K562 (cell line): ENCODE results near the gene GFM2. TPM values are rescaled to one million over a fixed set of nuclear protein-coding genes. Genes with fewer than 3 reads are reported as not detected.

ENCODE experiments used
- ATAC-seq: fragments of 200-7000 bp; cut with Tn5 transposase; 3 replicates; pipeline ENCODE4 v1.9.1; 2020; ENCODE audit warnings: moderate library complexity
- BruUV-seq: library from RNA; stranded (reverse); fragments of 400-500 nt; replicated peaks from 2 replicates; lab custom pipeline; 2021; lab: Mats Ljungman, UMichigan
- CTCF ChIA-PET: fragments of 300-600 bp; formaldehyde crosslinking; extraction: SDS; loops from one replicate; lab custom pipeline; 2021; ENCODE audit warnings: low intra/inter-chr PET ratio; lab: Yijun Ruan, JAX
- POLR2A ChIA-PET: fragments of 300-600, 350-650 bp; sonication (Branson Sonifier 250); formaldehyde crosslinking; extraction: SDS; loops from one replicate; lab custom pipeline; 2021; ENCODE audit warnings: antibody characterized with exemption, inconsistent platforms; lab: Yijun Ruan, JAX
- DNase-seq, 4 experiments: peaks; one replicate each; pipeline versions ENCODE4 v3.0.0 to v3.0.0-alpha.2; 2011 to 2018; ENCODE audit warnings: low spot score in 3 of 4, mixed read lengths in 3 of 4; ENCODE audit errors: extremely low read depth in 1 of 4
- FAIRE-seq: peaks from 2 replicates; lab custom pipeline; 2011; peaks lifted over from hg19 to GRCh38; lab: Jason Lieb, UNC
- H2AFZ ChIP-seq: 2 replicates; pipeline ENCODE4 v1.6.0; 2011; ENCODE audit warnings: low read depth, low read length, control low read depth, inconsistent platforms
- H3K27ac ChIP-seq: fragments of 200-600 bp; 3 replicates; pipeline ENCODE4 v1.8.0; 2011; ENCODE audit warnings: low read depth, mild to moderate bottlenecking, control low read depth, inconsistent platforms, low read length, moderate library complexity, mixed read lengths; ENCODE audit errors: extremely low read depth
- H3K27me3 ChIP-seq, 2 experiments: fragments of 300-600 bp in 1 of 2; 2 replicates in 1 of 2; 3 replicates in 1 of 2; pipeline versions ENCODE4 v1.6.0 to v1.8.0; 2011; ENCODE audit warnings: inconsistent platforms in 2 of 2, low read length in 2 of 2, mild to moderate bottlenecking in 1 of 2, mixed read lengths in 1 of 2, moderate library complexity in 1 of 2; ENCODE audit not compliant: control insufficient read depth in 2 of 2, insufficient read depth in 2 of 2
- H3K36me3 ChIP-seq: fragments of 300-600 bp; 3 replicates; pipeline ENCODE4 v1.8.0; 2011; ENCODE audit warnings: mild to moderate bottlenecking, low read length, inconsistent platforms; ENCODE audit not compliant: control insufficient read depth, insufficient read depth
- H3K4me1 ChIP-seq, 2 experiments: fragments of 200-600 bp in 1 of 2; replicated peaks in 1 of 2; 2 replicates in 1 of 2; 3 replicates in 1 of 2; pipeline versions ENCODE4 v1.5.1 to v1.8.0; 2011; ENCODE audit warnings: inconsistent platforms in 2 of 2, low read length in 2 of 2, mild to moderate bottlenecking in 1 of 2, mixed read lengths in 1 of 2, moderate library complexity in 1 of 2; ENCODE audit not compliant: control insufficient read depth in 2 of 2, insufficient read depth in 2 of 2
- H3K4me2 ChIP-seq: 2 replicates; pipeline ENCODE4 v1.6.1; 2011; ENCODE audit warnings: low read length, control low read depth, inconsistent platforms, mixed read lengths; ENCODE audit not compliant: insufficient read depth
- H3K4me3 ChIP-seq: fragments of 200-600 bp; sonication (generic), shearing (Covaris generic); 2 replicates; pipeline ENCODE4 v1.5.1; 2016; ENCODE audit warnings: control low read depth, inconsistent platforms
- H3K79me2 ChIP-seq: fragments of 200-600 bp; 3 replicates; pipeline ENCODE4 v1.8.0; 2011; ENCODE audit warnings: low read length, inconsistent platforms; ENCODE audit not compliant: control insufficient read depth, insufficient read depth
- H3K9ac ChIP-seq, 2 experiments: 2 replicates each; pipeline versions ENCODE4 v1.6.0 to v1.6.1; 2011; ENCODE audit warnings: low read depth in 2 of 2, low read length in 2 of 2, control low read depth in 1 of 2, inconsistent platforms in 1 of 2, mild to moderate bottlenecking in 1 of 2, mixed read lengths in 1 of 2; ENCODE audit not compliant: insufficient read depth in 1 of 2
- H3K9me1 ChIP-seq: one replicate; pipeline ENCODE4 v1.6.0; 2011; ENCODE audit warnings: inconsistent platforms, mild to moderate bottlenecking, low read length, moderate library complexity; ENCODE audit not compliant: control insufficient read depth, insufficient read depth
- H3K9me3 ChIP-seq: replicated peaks from 2 replicates; pipeline ENCODE4 v1.5.1; 2011; ENCODE audit warnings: low read depth, low read length, inconsistent platforms; ENCODE audit not compliant: control insufficient read depth, insufficient read depth
- H4K20me1 ChIP-seq: replicated peaks from 2 replicates; pipeline ENCODE4 v1.6.1; 2011; ENCODE audit warnings: low read length, inconsistent platforms, mixed read lengths; ENCODE audit not compliant: control insufficient read depth, insufficient read depth
- E2F4 ChIP-seq: sonication (generic); formaldehyde crosslinking; IDR thresholded peaks from 2 replicates; pipeline ENCODE4 v1.8.0; 2022; ENCODE audit warnings: mild to moderate bottlenecking, low read depth, missing genetic modification reagents
- GATA2 ChIP-seq: sonication (generic); formaldehyde crosslinking; IDR thresholded peaks from 2 replicates; pipeline ENCODE4 v1.4.0; 2020; ENCODE audit warnings: mild to moderate bottlenecking, missing genetic modification reagents
- HES1 ChIP-seq: fragments of 450-650 bp; IDR thresholded peaks from 2 replicates; pipeline ENCODE4 v1.6.1; 2016; ENCODE audit warnings: low read depth, mild to moderate bottlenecking, moderate library complexity
- HIVEP1 ChIP-seq: fragments of 250-450 bp; sonication (Bioruptor Pico); IDR thresholded peaks from 2 replicates; pipeline ENCODE4 v1.4.0; 2020; ENCODE audit warnings: mild to moderate bottlenecking
- HOMEZ ChIP-seq: fragments of 250-450 bp; sonication (Bioruptor Pico); IDR thresholded peaks from 2 replicates; pipeline ENCODE4 v1.4.0; 2020; ENCODE audit warnings: mild to moderate bottlenecking, moderate library complexity
- ILK ChIP-seq: fragments of 450-650 bp; IDR thresholded peaks from 2 replicates; pipeline ENCODE4 v1.6.1; 2016; ENCODE audit warnings: missing genetic modification characterization, low read depth, mild to moderate bottlenecking, missing compliant biosample characterization, moderate library complexity, borderline replicate concordance
- KLF16 ChIP-seq: IDR thresholded peaks from 2 replicates; pipeline ENCODE4 v1.6.1; 2016; ENCODE audit warnings: antibody characterized with exemption
- NEUROD1 ChIP-seq: fragments of 150-350 bp; IDR thresholded peaks from 2 replicates; pipeline ENCODE4 v1.6.1; 2014; ENCODE audit warnings: borderline replicate concordance, low read length, low read depth; ENCODE audit not compliant: partially characterized antibody
- NFE2 ChIP-seq: IDR thresholded peaks from 2 replicates; pipeline ENCODE4 v1.6.1; 2014; ENCODE audit warnings: antibody characterized with exemption, low read depth
- PBX2 ChIP-seq, 2 experiments: IDR thresholded peaks in 1 of 2; conservative IDR thresholded peaks in 1 of 2; 2 replicates each; pipeline ENCODE4 v1.6.1; 2016; ENCODE audit warnings: low read depth in 2 of 2, mild to moderate bottlenecking in 1 of 2, missing compliant biosample characterization in 1 of 2, missing genetic modification characterization in 1 of 2, moderate library complexity in 1 of 2
- POLR3G ChIP-seq: IDR thresholded peaks from 2 replicates; pipeline ENCODE4 v1.6.1; 2011; ENCODE audit not compliant: insufficient read length, insufficient replicate concordance; ENCODE audit errors: extremely low read depth
- SAFB2 ChIP-seq: fragments of 200-400 bp; formaldehyde crosslinking; IDR thresholded peaks from 2 replicates; pipeline ENCODE4 v1.6.1; 2018; ENCODE audit warnings: borderline replicate concordance, low read length, low read depth, moderate library complexity; ENCODE audit not compliant: severe bottlenecking
- TARDBP ChIP-seq: fragments of 450-650 bp; IDR thresholded peaks from 2 replicates; pipeline ENCODE4 v1.6.1; 2016
- ZBTB34 ChIP-seq: fragments of 250-450 bp; sonication (Bioruptor Pico); IDR thresholded peaks from 2 replicates; pipeline ENCODE4 v1.8.0; 2021; ENCODE audit warnings: mild to moderate bottlenecking, moderate library complexity
- ZNF408 ChIP-seq: fragments of 250-450 bp; sonication (Bioruptor Pico); IDR thresholded peaks from 2 replicates; pipeline ENCODE4 v1.4.0; 2020; ENCODE audit warnings: low read depth, mild to moderate bottlenecking, moderate library complexity
- ZSCAN32 ChIP-seq: fragments of 450-650 bp; formaldehyde crosslinking; IDR thresholded peaks from 2 replicates; pipeline ENCODE4 v1.4.0; 2020; ENCODE audit warnings: mild to moderate bottlenecking, moderate library complexity
- WGBS: fragments of 100-300 bp; shearing (Covaris generic); methylation state at CpG from one replicate; pipeline ENCODE4 v1.1.6; 2016; ENCODE audit warnings: low coverage, mixed read lengths; ENCODE audit not compliant: insufficient coverage; ENCODE audit errors: missing lambda C conversion rate; 5-methylcytosine and 5-hydroxymethylcytosine counted together
- in situ Hi-C: fragments of 300-500 bp; cut with MboI; formaldehyde crosslinking; loops from 4 replicates; pipeline ENCODE4 v1.15.0; 2018; ENCODE audit warnings: inconsistent platforms, mixed read lengths
- intact Hi-C: fragments of 100-400 bp; cut with micrococcal nuclease; formaldehyde crosslinking; loops from 2 replicates; pipeline ENCODE4 v1.14.2; 2022
- polyA plus RNA-seq, 8 experiments: library from polyadenylated mRNA; depleted of rRNA in 4 of 8; stranded (reverse) in 5 of 8; unstranded in 3 of 8; fragments of >200 nt; fragmentation: Nextera tagmentation in 2 of 8; fragmentation: Illumina TruSeq in 1 of 8; extraction: Ambion mirVana in 2 of 8; extraction: Trizol in 1 of 8; gene quantifications; 2 replicates each; pipeline versions ENCODE4 v1.2.1 to v1.2.3, GENCODE V29; 2011 to 2014; ENCODE audit warnings: inconsistent platforms in 1 of 8, missing spikeins in 1 of 8
- total RNA-seq, 7 experiments: library from RNA; depleted of rRNA in 6 of 7; stranded (reverse); fragments of >200 nt in 6 of 7; fragmentation: Illumina TruSeq in 2 of 7; extraction: Trizol in 2 of 7; gene quantifications; 2 replicates each; pipeline versions ENCODE4 v1.2.1 to v1.2.3, GENCODE V29; 2011 to 2021; ENCODE audit warnings: low replicate concordance in 1 of 7

The GFM2 gene
- total and polyA plus RNA-seq, 9 of the 15 experiments (the other 6 are each of a cell fraction or from before 2014, with no cell fraction given): 32.8 to 78.2 (median 52.5) TPM

GRCh38 chr5:74801197-74801596, 34.3 kb upstream of the GFM2 start:
- Histone ChIP-seq H3K4me2 (no peak overlapping the region), H4K20me1 (no peaks in the 10 kb centered on the region), H3K36me3 (no peaks in the 10 kb centered on the region), H3K4me1 (no peaks in the 10 kb centered on the region; a peak in 1 of 5 replicates), H3K79me2 (no peaks in the 10 kb centered on the region), H3K9ac (no peak overlapping the region), H3K4me3 (no peak overlapping the region), H3K9me1 (no peaks in the 10 kb centered on the region), H3K27me3 (peaks cover 18 to 19% of the 10 kb centered on the region in 2 experiments; a peak in 4 of 5 replicates), H2AFZ (no peak overlapping the region), H3K27ac (no peak overlapping the region), H3K9me3 (no peaks in the 10 kb centered on the region)
- DNase-seq: no peak
- no peak for TF ChIP-seq TARDBP
- no peak for TF ChIP-seq ILK (tag)
- no peak for TF ChIP-seq HIVEP1 (CRISPR knock-in tag)
- TF ChIP-seq POLR3G: no peak
- TF ChIP-seq NEUROD1: no peak
- no peak for TF ChIP-seq KLF16
- TF ChIP-seq PBX2 (CRISPR knock-in tag; IDR thresholded peaks at IDR 0.05; ENCODE audit: low read depth): no peak
- TF ChIP-seq PBX2 (tag; conservative IDR thresholded peaks at IDR 0.05; ENCODE audit: low read depth): no peak
- no peak for TF ChIP-seq NFE2
- TF ChIP-seq E2F4 (CRISPR knock-in tag): no peak
- no peak for TF ChIP-seq GATA2 (CRISPR knock-in tag)
- no peak for TF ChIP-seq ZBTB34 (CRISPR knock-in tag)
- no peak for TF ChIP-seq SAFB2
- no peak for TF ChIP-seq HOMEZ (CRISPR knock-in tag)
- TF ChIP-seq HES1: no peak
- no peak for TF ChIP-seq ZSCAN32 (CRISPR knock-in tag)
- TF ChIP-seq ZNF408 (CRISPR knock-in tag): no peak
- no TSS peak for BruUV-seq
- in situ Hi-C loops (no loop called here), intact Hi-C loops (no loop called here)
- no peak for FAIRE-seq
- ATAC-seq: no peak
- POLR2A ChIA-PET: no interaction called here
- 0% methylated on average over 3 of the region's 3 CpGs for WGBS
- CTCF ChIA-PET: no interaction called here
